ENCODE data around the gene KRTAP10-3.

DNA sequence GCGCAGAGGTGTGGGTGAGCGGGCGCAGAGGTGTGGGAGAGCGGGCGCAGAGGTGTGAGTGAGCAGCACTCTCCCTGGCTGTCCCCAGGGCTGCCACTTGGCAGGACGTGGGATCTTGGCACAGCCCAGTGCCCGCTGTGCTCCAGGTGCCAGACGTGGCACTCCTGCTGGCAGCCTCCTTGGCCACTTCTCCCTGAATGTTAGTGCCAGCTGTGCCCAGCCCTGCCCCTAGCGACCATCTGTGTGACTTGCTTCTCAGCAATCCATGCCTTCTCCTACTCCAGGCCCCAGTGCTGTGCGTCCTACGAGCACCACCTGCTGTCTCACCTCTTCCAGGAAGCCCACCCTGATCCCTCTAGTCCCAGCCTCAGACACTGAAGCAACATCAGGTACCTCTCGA is 49.1 kb downstream of the KRTAP10-3 start:
- TF ChIP-seq, protein P1, sequence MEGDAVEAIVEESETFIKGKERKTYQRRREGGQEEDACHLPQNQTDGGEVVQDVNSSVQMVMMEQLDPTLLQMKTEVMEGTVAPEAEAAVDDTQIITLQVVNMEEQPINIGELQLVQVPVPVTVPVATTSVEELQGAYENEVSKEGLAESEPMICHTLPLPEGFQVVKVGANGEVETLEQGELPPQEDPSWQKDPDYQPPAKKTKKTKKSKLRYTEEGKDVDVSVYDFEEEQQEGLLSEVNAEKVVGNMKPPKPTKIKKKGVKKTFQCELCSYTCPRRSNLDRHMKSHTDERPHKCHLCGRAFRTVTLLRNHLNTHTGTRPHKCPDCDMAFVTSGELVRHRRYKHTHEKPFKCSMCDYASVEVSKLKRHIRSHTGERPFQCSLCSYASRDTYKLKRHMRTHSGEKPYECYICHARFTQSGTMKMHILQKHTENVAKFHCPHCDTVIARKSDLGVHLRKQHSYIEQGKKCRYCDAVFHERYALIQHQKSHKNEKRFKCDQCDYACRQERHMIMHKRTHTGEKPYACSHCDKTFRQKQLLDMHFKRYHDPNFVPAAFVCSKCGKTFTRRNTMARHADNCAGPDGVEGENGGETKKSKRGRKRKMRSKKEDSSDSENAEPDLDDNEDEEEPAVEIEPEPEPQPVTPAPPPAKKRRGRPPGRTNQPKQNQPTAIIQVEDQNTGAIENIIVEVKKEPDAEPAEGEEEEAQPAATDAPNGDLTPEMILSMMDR (tag by site-specific recombination; IDR thresholded peaks at IDR 0.05), result peak; percentile 52
- no peak for TF ChIP-seq ZNF514 (tag by site-specific recombination; IDR thresholded peaks at IDR 0.05)
- TF ChIP-seq, protein P2, sequence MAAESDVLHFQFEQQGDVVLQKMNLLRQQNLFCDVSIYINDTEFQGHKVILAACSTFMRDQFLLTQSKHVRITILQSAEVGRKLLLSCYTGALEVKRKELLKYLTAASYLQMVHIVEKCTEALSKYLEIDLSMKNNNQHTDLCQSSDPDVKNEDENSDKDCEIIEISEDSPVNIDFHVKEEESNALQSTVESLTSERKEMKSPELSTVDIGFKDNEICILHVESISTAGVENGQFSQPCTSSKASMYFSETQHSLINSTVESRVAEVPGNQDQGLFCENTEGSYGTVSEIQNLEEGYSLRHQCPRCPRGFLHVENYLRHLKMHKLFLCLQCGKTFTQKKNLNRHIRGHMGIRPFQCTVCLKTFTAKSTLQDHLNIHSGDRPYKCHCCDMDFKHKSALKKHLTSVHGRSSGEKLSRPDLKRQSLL (tag by site-specific recombination; IDR thresholded peaks at IDR 0.05), result no peak
